Measurements from ENCODE around the gene FOXD2.

The FOXD2 gene

DNA sequence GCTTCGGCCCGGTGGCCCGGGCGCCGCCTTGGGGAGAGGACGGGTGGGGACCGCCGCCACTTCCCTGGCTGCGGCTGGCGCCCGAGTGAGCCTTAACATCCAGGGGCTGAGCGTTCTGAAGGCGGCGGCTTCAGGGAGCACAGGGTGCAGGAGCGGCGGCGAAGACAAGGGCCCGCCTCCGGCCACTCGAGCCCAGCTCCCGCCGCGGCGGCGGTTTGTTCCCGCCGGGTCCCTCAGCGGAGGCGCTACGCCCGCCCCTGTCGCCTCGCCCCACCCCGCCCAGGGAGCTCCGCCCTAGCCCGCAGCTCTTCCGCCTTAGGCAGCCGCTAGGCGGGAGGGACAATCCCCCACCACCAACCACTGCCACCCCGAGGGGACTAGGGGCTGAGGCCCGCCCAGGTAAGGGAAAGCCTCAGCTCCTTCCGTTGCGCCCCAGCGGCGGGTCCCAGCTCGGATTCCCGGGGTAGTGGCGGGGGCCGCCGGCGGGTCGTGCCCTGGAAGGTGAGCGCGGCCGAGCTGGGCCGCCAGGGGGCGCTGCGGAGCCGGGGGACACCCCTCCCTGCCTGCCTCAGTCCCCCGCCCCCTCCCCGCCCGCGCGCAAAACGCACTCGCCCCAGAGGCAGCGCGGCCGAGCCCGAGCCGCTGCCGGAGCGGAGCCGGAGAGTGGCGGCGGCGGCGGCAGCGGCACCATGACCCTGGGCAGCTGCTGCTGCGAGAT lies at the start of gene FOXD2:
Gene FOXD2 (plus strand): TSS at position 598 of the 718 bp plus-strand sequence. CDS start 92 bp downstream, at position 690.
- peak; percentile 95 for DNase-seq (ENCODE audit: low spot score)

DNA sequence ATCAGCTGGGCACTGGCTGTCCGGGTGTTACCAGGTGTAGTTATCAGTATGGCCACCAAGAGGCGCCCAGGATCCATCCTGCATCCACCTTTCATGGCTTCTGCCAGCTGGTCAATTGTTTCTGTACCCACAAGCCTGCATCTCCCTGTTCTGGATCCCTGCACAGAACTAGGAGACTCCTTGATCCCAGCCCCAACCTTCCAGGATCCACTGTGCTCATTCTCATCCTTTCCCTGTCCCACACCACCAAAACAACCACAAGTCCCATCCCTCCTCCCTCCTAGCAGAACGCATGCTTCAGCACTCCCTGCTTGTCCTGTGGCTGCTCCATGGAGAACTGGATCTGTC lies 49.0 kb upstream of the FOXD2 start:
- peak; percentile 43 for DNase-seq (ENCODE audit: low spot score)

GRCh38 chr1:47389731-47390130 lies 48.1 kb upstream of the FOXD2 start:
- DNase-seq (ENCODE audit: low spot score): no peak

DNA sequence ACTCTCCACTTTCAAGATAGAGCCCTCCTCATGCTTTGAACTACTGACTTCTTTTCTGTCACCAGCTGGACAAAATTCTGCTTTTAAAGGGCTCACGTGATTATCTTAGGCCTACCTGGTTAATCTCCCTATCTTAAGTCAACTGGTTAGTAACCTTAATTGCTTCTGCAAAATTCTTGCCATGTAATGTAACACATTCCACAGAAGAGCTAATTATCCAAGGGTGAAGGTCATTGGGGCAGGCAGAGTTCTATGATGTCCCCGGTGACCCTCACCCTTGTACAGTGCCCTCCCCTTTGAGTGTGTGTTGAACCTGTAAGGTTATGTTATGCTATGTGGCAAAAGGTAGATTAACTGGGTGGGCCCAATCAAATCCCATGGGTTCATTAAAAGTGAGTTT lies 47.0 kb upstream of the FOXD2 start:
- no peak for DNase-seq (ENCODE audit: low spot score)

GRCh38 chr1:47393141-47393540 lies 44.7 kb upstream of the FOXD2 start:
- DNase-seq (ENCODE audit: low spot score): no peak

DNA sequence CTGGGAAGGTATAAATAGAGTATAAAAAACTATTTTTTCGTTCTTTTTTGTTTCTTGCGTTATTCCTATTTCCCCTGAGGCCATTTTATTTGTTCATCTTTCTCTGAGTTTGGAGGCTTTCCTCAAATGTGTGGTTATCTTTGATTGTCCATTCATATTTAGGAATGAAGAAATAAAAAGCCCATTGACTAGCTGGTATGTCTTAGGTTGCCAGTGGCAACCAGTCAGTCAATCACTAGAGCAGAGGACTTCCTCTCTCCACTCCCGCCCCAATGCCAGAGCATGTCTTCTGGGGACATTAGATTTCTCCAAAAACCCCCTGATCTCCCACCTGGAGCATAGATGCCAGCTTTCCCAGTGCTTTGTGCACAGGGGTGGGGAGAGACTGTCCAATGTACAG lies 42.4 kb upstream of the FOXD2 start:
- no peak for DNase-seq (ENCODE audit: low spot score)

DNA sequence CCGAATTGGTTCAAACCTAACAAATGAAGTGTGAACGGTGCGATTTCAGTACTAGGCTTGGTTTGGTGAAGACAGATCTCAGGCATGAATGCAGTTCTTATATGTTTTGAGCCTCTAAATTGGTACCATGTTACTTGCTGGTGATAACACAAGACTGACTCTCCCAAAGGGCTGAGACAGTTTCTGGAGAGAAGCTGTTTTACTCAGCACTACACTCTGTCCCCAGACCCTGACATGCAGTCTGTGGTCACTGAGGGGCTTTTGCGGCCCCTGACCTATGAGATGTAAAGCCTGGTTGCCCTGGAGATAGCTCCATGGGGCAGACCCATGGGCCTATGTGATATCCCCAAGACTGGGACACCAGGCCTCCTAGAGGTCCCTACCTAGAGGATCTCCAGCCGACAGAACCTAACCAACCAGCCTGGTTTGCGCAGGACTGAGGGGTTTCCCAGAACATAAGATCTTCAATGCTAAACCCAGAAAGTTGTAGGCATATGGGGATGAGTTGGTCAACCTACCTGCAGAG lies 41.1 kb upstream of the FOXD2 start:
- no peak for DNase-seq (ENCODE audit: low spot score)

DNA sequence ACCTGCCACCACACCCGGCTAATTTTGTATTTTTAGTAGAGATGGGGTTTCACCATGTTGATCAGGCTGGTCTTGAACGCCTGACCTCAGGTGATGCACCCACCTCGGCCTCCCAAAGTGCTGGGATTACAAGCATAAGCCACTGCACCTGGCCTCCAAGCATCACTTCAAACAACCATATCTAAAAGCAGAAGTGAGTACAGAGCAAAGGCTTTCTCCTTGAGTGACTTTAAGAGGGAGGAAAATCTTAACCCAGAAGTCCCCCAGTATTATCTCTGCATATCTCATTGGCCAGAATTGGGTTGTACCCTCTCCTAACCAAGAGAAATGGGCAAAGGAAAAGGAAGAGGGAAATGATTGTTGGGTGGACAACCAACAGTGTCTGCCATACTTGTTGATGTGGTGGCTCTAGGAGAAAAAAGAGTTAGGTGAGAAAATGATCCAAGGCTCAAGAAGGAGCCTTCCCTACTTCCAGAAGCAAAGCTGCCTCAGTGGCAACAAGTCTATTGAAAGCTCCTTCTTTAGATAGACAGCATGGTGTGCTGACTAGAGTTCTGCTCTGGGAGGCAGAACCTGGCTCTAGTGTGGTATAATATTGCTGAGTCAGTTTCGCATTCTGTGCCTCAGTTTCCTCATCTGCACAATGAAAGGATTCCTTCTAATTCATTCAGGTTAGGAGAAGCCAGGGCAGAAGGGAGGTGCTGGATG lies 38.6 kb upstream of the FOXD2 start:
- DNase-seq (ENCODE audit: low spot score): no peak

GRCh38 chr1:47399846-47400155 lies 38.0 kb upstream of the FOXD2 start:
- no peak for DNase-seq (ENCODE audit: low spot score)

DNA sequence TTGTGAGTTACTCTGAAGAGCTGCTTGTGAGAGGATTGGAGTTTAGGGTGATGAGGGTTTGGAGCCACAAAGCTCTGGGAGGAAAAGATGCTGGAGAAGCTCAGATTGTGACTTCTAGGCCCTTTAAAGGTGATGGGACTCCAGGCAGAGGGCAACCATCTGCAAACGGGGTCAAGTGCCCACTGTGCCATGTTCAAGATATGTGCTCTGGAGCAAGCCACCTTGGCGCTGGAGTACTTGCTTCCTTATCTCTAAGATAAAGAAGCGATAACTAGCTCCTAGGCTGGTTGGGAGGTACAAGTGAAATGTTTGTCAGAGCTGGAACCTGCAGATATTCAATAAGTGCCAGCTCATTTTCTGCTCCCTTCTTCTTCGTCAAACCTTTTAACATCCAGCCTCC lies 36.1 kb upstream of the FOXD2 start:
- DNase-seq (ENCODE audit: low spot score): no peak

DNA sequence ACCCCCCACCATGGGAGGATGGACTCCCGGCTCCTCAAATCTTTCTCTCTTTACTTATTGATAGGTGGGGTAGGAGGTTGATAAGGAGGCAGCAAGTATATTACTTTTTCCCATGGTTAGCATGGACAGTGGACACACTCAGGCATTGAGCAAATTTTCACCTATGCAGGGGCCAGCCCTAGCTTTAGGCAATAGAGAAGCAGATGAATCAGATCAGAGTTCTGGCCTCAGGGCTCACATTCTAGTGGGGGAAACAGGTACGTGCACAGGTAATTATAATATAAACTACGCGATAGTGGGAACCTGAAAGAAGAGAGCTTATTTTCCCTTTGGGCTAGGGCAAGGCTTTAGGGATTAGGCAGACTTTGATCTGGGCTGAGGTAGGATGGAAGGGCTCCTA lies 35.3 kb upstream of the FOXD2 start:
- no peak for DNase-seq (ENCODE audit: low spot score)

DNA sequence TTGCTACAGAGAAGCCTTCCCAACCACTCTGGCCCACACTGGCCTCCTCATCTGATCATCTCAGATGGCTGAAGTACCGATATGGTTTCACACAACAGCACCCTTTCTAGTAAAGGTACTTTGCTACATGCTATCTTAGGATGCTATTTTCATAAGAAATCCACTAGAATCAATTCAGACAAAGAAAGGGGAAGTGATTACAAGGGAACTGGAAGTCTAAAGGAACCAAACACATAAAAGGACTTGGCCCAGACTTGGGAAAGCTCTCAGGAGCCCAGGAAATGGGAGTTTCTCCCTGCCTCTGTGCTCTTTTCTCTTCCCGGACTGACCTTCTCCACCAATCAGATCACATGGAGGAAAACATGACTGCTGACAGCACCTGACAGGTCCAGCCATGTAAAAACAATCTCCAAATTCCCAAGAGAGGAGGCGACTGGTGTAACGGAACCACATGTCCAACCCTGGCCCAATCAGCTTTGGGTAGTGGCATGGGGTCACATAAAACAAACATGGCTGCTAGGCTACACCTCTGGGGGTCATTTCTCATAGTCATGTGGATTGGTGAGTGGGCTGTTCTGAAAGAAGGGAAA lies 34.4 kb upstream of the FOXD2 start:
- DNase-seq (ENCODE audit: low spot score): no peak

DNA sequence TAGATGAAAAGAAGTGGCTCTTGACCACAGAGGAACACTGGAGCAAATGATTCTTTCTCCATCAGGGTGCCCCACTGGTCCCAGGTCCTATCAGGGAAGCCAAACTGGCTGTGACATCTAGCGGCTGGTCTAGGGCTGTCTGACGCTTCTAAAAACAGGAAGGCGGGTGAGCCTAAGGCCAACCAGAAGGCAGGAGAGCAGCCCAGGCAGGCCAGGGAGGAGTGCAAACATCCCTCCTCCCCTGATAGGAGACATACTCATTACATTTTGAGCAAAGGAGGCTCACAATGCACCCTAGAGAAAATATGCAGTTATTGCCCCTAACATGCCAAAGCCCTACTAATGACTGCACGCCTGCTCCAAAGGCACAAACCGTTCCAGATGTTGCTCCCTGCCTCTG lies 32.1 kb upstream of the FOXD2 start:
- no peak for DNase-seq (ENCODE audit: low spot score)

DNA sequence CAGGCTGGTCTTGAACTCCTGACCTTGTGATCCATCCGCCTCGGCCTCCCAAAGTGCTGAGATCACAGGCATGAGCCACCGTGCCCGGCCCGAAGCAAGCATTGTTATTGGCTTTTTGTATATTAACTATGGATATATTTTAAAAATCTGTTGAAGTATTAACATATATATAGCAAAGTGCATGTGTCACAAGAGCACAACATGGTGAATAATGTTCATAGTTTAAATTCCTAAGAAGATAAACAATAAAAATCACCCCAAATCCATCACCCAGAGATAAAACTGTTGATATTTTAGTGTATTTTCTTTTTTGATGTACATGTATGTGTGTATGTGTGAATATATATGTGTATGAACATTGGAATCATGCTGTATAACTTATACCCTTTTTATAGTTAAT lies 30.9 kb upstream of the FOXD2 start:
- DNase-seq (ENCODE audit: low spot score): no peak

DNA sequence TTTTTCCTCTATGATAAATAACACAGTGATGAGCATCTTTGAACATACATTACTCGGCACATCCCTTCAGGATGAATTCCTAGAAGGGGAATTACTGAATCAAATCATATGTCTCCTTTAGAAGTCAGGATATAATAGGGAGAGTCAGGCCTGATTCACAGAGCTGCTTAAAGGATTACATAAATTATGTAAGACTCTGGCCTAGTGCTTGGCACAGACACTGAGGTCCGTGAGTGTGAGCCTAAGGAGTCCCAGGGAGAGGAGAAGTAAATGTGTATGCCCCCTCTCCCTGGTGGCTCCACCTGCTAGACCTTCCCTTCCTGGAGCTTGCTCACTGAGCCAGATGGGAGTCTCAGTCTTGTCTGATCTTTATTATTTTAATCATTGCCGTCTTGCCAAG lies 30.4 kb upstream of the FOXD2 start:
- DNase-seq (ENCODE audit: low spot score): no peak

- DNase-seq (ENCODE audit: low spot score): no peak
Measured at GRCh38 chr1:47409311-47410067, 28.4 kb upstream of the FOXD2 start.

DNA sequence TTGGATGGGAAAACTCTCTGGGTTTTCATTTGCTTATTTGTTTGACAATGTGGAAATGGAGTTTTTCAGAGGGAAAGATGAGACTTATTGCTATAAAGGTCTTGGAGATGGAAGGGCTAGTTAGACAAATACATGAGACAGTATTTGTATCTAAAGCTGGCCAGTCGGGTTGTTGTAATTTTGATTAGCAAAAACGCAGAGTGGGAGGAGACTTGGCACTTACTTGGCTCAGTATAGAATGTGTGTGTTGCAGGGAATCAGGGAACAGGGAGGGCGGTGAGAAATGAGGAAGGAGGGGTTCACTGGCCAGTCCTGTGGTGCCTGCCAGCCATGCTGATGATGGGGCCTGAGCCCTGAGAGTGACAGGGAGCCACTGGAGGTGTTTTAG lies 27.8 kb upstream of the FOXD2 start:
- no peak for DNase-seq (ENCODE audit: low spot score)

- DNase-seq (ENCODE audit: low spot score): no peak
Measured at GRCh38 chr1:47411436-47411835, 26.4 kb upstream of the FOXD2 start.

DNA sequence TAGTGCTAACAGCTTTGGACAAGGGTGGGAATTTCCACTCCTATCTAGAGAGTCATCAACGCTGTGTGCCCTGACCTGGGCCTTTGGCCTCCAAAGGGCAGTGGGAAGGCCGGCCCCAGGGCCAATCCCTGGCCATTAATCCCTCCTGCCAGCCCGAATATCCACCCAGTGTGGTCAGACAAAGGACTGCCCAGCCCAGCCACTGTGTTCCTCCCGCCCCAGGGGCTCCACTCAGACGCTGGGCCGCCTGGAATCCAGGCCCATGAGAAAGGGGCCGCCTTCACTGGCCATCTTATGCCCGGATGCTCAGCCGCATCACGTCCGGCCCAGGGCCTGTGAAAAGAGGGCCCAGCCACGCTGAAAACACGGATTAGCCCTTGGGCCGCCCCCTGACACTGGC lies 25.4 kb upstream of the FOXD2 start:
- DNase-seq (ENCODE audit: low spot score): no peak

- DNase-seq (ENCODE audit: low spot score): peak; percentile 33
Measured at GRCh38 chr1:47415728-47416318, 22.0 kb upstream of the FOXD2 start, which contains the start of gene FOXE3. FOXE3 (plus strand) TSS chr1:47416285; CDS start chr1:47416316, 31 bp downstream.

GRCh38 chr1:47416319-47417169 lies 21.3 kb upstream of the FOXD2 start:
- peak; percentile 46 for DNase-seq (ENCODE audit: low spot score)
